ENCODE data around the gene H2AZ1. TPM values are rescaled to one million over a fixed set of nuclear protein-coding genes. Genes with fewer than 3 reads are reported as not detected.

The H2AZ1 gene
- polyA plus RNA-seq, 1 donor from 2014 or later = 571 TPM

GRCh38 chr4:99943904-99944437, 6.1 kb downstream of the H2AZ1 start:
- peak overlapping the region; percentile 18 for H3K4me3 ChIP-seq (ENCODE audit: low read length)
- H3K4me2 ChIP-seq (ENCODE audit: low read length) = no peak overlapping the region
- peaks cover 63% of the 10 kb centered on the region for H3K79me2 ChIP-seq (replicated peaks; ENCODE audit: insufficient read depth, low read length)
- H3K9me3 ChIP-seq (ENCODE audit: low read length) = no peaks in the 10 kb centered on the region
- H3K36me3 ChIP-seq (ENCODE audit: insufficient read depth, low read length) = no peaks in the 10 kb centered on the region
- H3K9me2 ChIP-seq (ENCODE audit: insufficient read depth, low read length) = no peaks in the 10 kb centered on the region
- no peak overlapping the region for H3K27ac ChIP-seq (ENCODE audit: low read length)
- no peaks in the 10 kb centered on the region for H4K20me1 ChIP-seq (ENCODE audit: insufficient read depth)
- H3K9ac ChIP-seq (ENCODE audit: low read length) = no peak overlapping the region
- H3K27me3 ChIP-seq (ENCODE audit: insufficient read depth, low read depth, low read length) = no peaks in the 10 kb centered on the region
- no peak for TF ChIP-seq MXI1 (conservative IDR thresholded peaks at IDR 0.05; ENCODE audit: poor library complexity, severe bottlenecking)
- no peak overlapping the region for H2AFZ ChIP-seq (ENCODE audit: low read depth, low read length)
- H3F3A ChIP-seq (ENCODE audit: insufficient read depth, low read length, poor library complexity, severe bottlenecking) = no peaks in the 10 kb centered on the region

GRCh38 chr4:99938243-99938753, 11.8 kb downstream of the H2AZ1 start:
- no peaks in the 10 kb centered on the region for H3K9me2 ChIP-seq (ENCODE audit: insufficient read depth, low read length)

More at GRCh38 chr4:99938243-99938753, 11.8 kb downstream of the H2AZ1 start:
- H2AFZ ChIP-seq (ENCODE audit: low read depth, low read length) = no peak overlapping the region
- TF ChIP-seq EP300 (conservative IDR thresholded peaks at IDR 0.05; ENCODE audit: poor library complexity, severe bottlenecking) = no peak
- TF ChIP-seq RAD21 (conservative IDR thresholded peaks at IDR 0.05) = no peak
- TF ChIP-seq TAF1 (IDR thresholded peaks at IDR 0.05; ENCODE audit: low read depth) = no peak
- no peak for TF ChIP-seq MXI1 (conservative IDR thresholded peaks at IDR 0.05; ENCODE audit: poor library complexity, severe bottlenecking)
- TF ChIP-seq SMC3 (conservative IDR thresholded peaks at IDR 0.05; ENCODE audit: poor library complexity) = no peak
- no peak for TF ChIP-seq EZH2 (IDR thresholded peaks at IDR 0.05; ENCODE audit: borderline replicate concordance, insufficient read depth, low read length, poor library complexity, severe bottlenecking)
- no peak for TF ChIP-seq REST (IDR thresholded peaks at IDR 0.05; ENCODE audit: borderline replicate concordance)
- TF ChIP-seq CTCF (IDR thresholded peaks at IDR 0.05; ENCODE audit: poor library complexity, severe bottlenecking) = no peak
- no peak for TF ChIP-seq POLR2AphosphoS5 (IDR thresholded peaks at IDR 0.05)
- no peaks in the 10 kb centered on the region for H4K20me1 ChIP-seq (ENCODE audit: insufficient read depth)
- H3K27me3 ChIP-seq (ENCODE audit: insufficient read depth, low read depth, low read length) = no peaks in the 10 kb centered on the region
- no peaks in the 10 kb centered on the region for H3K36me3 ChIP-seq (ENCODE audit: insufficient read depth, low read length)
- H3F3A ChIP-seq (ENCODE audit: insufficient read depth, low read length, poor library complexity, severe bottlenecking) = no peaks in the 10 kb centered on the region
- no peak overlapping the region for H3K4me3 ChIP-seq (ENCODE audit: low read length)
- no peak overlapping the region for H3K4me2 ChIP-seq (ENCODE audit: low read length)
- no peak overlapping the region for H3K27ac ChIP-seq (ENCODE audit: low read length)
- H3K79me2 ChIP-seq (replicated peaks; ENCODE audit: insufficient read depth, low read length) = peaks cover 35% of the 10 kb centered on the region
- H3K9ac ChIP-seq (ENCODE audit: low read length) = no peak overlapping the region
- H3K9me3 ChIP-seq (ENCODE audit: low read length) = no peaks in the 10 kb centered on the region
